Raji (cell line): ENCODE data around the gene MAD1L1.

Experiments used
- POLR2A ChIP-seq: IDR thresholded peaks from 2 replicates; pipeline ENCODE4 v1.6.1; 2011; ENCODE audit warnings: low read depth, low read length, control low read depth; ENCODE audit not compliant: insufficient read depth

The MAD1L1 gene

DNA sequence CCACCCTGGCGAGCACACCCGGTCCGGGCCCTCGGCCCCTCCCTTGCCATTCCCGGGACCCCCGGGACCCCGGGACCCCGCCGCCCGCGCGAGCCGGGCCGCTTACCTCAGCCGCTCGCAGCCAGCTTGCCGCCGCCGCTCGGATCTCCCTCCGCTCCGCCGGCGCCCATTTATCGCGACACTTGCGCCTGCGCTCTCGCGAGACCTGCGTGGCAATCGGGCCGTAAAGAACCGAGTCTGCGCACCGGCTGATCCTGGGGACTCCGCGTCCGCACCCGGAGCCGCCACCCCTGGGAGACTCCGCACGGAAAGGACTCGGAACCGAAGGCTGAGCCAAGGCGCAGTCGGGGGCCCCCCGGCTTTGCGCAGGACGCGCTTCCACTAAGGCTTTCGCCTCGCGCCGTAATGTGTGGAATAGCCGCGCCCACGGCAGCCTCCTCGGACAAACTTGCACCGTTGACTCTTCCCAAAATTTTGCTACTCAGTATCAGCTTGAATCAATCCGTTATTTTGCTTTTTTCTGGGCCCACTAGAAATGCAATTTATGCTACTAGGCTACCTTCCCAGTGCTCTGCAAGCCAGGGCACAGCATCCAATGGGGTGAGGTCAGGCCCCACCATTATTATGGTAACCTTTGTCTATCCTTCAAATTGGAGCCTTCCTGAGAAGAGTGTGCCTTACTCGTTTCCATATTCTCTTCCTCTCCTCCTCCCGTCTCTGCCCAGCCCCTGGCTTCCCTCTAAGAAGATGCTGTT, at the start of gene MAD1L1:
Gene MAD1L1 (minus strand): TSS at position 180 of the 755 bp plus-strand sequence. CDS start 2,812 bp downstream, outside the sequence.
- peak; percentile 89 for TF ChIP-seq POLR2A

- no peak for TF ChIP-seq POLR2A
Observed at GRCh38 chr7:2282185-2282751, 49.5 kb upstream of the MAD1L1 start.

DNA sequence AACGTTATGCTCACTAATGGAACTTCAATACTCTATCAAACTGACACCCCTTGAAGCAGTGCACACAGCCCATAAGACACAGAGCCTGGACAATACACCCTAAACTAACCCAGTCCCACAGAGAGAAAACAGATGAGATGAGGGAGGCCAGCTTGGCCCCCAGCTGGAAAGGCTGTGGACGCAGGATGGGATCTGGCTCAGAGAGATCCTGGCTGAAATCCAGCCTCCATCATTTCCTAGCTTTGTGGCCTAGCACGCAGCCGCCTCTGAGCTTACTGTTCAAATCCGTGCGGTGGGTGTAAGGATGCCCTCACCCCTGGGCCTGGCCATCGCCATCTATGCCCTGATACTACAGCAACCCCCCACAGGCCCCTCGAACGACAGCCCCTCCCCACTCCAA, 48.8 kb upstream of the MAD1L1 start:
- TF ChIP-seq POLR2A = no peak

GRCh38 chr7:2280424-2280823, 47.7 kb upstream of the MAD1L1 start:
- no peak for TF ChIP-seq POLR2A

GRCh38 chr7:2279896-2280295, 47.2 kb upstream of the MAD1L1 start:
- no peak for TF ChIP-seq POLR2A

GRCh38 chr7:2278026-2278425, 45.3 kb upstream of the MAD1L1 start:
- no peak for TF ChIP-seq POLR2A

GRCh38 chr7:2276107-2276506, 43.4 kb upstream of the MAD1L1 start:
- TF ChIP-seq POLR2A = no peak

DNA sequence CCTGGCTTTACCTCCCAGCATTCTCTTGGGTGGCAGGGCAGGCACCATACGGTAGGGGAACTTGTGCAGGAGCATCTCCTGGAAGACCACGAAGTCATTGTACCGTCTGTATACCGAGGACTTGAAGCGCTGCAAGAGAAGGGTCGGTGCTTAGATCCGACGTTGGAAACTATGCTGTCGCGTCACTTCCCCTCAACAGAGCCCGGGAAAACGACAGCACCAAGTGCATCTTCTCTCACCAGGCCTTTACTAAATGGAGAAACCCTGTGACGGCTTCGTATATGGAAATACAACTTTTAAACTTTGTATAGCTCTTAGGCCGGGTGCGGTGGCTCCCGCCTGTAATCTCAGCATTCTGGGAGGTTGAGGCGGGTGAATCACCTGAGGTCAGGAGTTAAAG, 42.4 kb upstream of the MAD1L1 start:
- TF ChIP-seq POLR2A = no peak

GRCh38 chr7:2274666-2275065, 41.9 kb upstream of the MAD1L1 start:
- TF ChIP-seq POLR2A = no peak

DNA sequence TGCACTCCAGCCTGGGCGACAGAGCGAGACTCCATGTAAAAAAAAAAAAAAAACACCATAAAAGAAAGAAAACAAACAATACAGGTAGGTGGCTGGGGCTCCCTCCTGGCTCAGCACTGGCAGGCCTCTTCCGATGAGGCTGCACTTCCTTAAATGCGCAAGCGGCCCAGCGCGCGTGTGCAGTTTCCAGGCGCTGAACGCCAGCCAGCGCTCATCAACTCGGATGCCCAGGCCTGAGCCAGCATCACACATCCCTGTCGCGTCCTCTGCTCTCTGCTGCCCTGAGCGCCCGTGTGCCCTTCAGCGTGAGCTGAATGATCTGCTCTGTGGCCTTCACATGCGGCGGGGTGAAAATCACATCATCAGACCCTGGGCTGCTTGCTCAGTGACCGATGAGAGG, 41.1 kb upstream of the MAD1L1 start:
- TF ChIP-seq POLR2A = no peak

- no peak for TF ChIP-seq POLR2A
Observed at GRCh38 chr7:2272031-2272430, 39.3 kb upstream of the MAD1L1 start.

DNA sequence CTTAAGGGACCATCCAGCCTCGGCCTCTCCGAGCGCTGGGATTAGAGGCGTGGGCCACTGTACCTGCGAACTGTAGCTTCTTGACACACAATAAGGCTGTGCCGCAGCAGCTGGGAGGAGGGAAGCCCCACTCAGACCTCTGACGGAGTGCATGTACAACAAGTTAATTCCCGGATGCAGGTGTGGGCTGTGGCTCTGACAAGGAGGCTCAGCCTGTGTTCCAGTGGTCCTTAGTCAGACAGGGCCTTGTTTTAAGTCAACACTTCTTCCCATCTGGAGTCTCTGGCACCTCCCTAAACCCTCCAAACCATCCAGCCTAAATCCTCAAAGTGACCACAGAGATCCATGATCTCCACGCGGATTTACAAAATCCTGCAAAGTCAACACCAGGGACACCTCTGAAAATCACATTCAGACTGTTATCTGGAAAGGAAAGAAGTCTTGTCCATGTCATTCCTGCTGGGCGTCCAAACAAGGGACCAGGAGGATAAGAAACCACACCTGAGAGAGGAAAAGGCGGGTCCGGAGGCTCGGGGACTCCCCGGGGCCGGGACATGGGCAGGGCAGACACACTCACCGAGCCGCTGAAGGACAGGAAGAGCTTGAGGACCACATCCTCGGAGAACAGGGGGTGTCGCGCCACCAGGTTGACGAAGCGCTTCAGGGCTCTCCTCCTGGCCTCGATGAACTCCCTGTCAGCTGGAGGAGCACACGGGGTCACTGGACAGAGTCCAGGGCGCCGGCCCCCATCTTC, 38.7 kb upstream of the MAD1L1 start:
- no peak for TF ChIP-seq POLR2A

- TF ChIP-seq POLR2A = no peak
Observed at GRCh38 chr7:2270495-2270894, 37.8 kb upstream of the MAD1L1 start.

DNA sequence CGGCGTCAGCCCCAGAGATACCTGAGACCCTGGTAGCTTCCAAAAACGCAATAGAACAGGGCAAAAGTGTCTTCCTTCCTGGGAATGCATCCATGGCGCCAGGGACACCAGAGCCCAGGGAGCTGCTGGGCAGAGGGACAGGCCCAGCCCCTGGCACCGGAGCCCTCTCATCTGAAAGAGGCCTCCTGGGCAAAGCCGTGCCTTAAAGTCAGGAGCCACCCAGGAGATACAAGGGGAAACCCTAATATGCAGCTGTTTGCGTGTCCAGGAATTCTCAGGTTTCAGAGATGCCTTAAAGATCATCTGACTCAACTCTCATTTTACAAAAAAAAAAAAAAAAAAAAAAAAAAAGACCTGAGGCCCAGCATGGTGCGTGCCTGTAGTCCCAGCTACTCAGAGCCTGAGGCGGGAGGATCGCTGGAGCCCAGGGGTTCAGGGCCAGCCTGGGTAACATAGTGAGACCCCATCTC, 37.3 kb upstream of the MAD1L1 start:
- no peak for TF ChIP-seq POLR2A

- TF ChIP-seq POLR2A = no peak
Observed at GRCh38 chr7:2266911-2267310, 34.2 kb upstream of the MAD1L1 start.

GRCh38 chr7:2264158-2264557, 31.4 kb upstream of the MAD1L1 start:
- TF ChIP-seq POLR2A = no peak
